Activated CD4-positive, alpha-beta T cell treated with anti-CD3 and anti-CD28 coated beads for 1 hour (primary cell): Measurements from ENCODE around the gene CAPN6.

Source experiments
- DNase-seq: peaks from one replicate; pipeline ENCODE4 v3.0.0-alpha.2; 2020

Gene CAPN6, protein sequence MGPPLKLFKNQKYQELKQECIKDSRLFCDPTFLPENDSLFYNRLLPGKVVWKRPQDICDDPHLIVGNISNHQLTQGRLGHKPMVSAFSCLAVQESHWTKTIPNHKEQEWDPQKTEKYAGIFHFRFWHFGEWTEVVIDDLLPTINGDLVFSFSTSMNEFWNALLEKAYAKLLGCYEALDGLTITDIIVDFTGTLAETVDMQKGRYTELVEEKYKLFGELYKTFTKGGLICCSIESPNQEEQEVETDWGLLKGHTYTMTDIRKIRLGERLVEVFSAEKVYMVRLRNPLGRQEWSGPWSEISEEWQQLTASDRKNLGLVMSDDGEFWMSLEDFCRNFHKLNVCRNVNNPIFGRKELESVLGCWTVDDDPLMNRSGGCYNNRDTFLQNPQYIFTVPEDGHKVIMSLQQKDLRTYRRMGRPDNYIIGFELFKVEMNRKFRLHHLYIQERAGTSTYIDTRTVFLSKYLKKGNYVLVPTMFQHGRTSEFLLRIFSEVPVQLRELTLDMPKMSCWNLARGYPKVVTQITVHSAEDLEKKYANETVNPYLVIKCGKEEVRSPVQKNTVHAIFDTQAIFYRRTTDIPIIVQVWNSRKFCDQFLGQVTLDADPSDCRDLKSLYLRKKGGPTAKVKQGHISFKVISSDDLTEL

DNA sequence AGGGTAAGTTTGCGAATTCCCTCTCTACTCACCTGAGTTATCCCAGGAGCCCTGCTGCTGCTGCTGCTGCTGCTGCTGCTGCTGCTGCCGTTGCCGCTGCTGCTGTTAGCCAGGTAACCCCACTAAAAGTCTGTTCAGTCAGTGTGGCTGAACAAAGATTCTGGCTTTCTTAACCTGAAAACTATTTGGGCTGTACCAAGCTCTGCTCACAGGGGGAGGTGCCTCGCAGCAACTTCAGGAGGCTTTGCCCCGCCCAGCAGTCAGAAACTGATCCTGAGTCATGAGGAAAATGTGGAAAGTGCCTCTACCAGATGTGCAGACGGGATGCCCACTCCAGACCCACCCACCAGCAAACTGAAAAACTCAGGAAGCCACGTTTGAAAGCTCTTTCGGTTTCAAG, at the start of gene CAPN6:
CAPN6 (minus strand) TSS at position 145 of the 400 bp plus-strand sequence. CDS start 6,547 bp downstream, outside the sequence.
- no peak for DNase-seq

DNA sequence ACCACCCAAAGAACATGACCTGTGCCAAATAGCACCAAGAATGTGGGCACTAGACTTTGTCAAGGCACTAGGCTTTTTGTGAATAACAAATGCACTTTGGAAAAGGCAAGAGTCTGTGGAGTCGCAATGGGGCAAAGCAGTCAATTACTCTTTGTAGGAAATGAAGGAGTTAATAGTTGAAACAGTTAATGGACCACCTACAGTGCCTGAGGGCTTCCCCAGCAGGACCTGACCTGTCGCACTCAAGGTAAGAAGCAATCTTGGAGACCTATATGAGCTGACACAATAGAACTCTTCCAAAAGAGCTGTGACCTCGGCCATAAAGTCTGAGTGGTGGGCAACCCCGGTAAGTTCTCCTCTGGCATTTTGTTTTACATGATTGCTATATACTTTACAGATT, 49.2 kb upstream of the CAPN6 start:
- no peak for DNase-seq

DNA sequence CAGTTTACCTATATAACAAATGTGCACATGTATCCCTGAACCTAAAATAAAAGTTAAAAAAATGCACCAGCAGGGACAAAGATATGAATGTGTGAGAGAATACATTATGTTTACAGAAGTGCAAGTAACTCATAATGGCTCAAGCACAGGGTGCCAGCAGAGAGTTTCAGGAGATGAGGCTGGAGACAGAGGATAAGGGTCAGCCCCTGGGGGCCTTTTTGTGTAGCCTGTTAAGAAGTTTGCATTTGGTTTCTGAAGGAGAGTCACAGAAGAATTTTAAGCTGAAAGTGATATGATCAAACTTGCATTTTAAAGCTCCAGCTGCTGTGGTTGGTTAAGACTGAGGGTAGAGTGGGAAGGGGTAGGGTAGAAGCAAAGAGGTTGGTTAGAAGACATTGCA, 48.6 kb upstream of the CAPN6 start:
- no peak for DNase-seq

DNA sequence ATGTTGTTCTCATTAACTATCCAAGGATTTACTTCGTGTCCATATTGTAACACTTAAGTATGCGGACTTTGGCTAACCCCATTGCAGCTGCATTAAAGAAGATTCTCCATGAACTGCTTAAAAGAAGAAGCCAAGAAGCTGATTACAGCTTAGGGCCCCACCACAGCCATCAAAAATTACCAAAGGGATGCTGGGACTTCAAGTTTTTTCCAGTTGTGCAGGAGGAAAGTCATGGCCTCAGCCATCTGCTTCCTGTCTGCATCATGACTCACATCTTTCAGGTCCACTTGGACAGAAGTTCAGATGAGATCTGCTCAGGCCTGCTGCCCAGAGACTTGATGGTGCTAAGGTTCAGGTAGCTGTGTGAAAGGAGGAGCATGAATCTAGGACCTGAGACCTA, 38.8 kb upstream of the CAPN6 start:
- no peak for DNase-seq

DNA sequence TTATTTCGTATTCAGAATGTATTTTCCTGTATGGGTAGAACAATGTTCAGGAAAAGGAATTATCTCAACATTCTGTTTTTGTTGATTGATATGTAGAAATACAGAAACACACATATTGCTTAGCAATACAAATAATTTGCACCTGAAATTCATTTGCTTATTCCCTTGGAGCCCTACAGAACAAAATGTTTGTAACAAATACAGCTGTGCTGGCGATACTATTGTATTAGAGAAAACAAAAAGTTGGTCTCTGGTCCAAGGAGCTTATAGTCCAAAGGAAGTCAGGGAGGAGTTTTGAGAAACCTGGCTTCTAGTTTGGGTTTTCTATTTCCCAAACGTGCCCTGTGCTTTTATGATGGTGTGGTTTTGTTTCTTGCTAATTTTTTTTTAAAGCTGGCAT, 37.8 kb upstream of the CAPN6 start:
- no peak for DNase-seq

DNA sequence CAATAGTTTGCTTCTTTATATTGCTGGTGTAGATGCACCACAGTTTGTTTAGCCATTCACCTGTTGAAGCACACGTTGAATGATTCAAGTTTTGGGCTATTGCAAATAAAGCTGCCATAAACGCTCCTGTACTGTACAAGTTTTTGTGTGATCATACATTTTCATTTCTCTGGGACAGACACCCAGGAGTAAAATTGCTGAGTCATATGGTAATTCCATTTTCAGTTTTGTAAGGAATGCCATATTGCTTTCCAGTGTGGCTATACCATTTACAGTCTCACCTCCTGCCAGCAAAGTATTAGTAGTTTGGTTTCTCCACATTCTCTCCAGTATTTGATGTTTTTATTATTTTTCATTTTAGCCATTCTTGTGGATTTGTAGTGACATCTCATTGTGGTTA, 32.0 kb upstream of the CAPN6 start:
- no peak for DNase-seq

DNA sequence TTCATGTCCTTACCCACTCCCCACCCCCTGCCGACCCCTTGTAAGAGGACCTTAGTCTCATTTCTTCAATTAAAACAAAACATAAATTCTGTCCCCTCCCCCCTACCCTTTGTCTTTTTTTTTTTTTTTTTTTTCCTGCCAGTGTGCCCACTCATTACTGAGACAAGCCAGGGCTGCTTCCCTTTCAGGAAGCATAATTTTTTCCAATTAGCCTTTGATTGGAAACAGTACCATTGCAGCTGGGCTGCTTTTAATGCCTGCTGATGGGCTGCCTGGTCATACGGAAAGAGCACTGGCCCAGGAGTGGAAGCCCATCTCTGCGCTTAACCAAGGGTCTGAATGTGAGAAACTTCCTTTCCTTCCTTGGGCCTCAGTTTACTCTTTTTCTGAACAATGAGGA, 18.6 kb upstream of the CAPN6 start:
- DNase-seq, result no peak

DNA sequence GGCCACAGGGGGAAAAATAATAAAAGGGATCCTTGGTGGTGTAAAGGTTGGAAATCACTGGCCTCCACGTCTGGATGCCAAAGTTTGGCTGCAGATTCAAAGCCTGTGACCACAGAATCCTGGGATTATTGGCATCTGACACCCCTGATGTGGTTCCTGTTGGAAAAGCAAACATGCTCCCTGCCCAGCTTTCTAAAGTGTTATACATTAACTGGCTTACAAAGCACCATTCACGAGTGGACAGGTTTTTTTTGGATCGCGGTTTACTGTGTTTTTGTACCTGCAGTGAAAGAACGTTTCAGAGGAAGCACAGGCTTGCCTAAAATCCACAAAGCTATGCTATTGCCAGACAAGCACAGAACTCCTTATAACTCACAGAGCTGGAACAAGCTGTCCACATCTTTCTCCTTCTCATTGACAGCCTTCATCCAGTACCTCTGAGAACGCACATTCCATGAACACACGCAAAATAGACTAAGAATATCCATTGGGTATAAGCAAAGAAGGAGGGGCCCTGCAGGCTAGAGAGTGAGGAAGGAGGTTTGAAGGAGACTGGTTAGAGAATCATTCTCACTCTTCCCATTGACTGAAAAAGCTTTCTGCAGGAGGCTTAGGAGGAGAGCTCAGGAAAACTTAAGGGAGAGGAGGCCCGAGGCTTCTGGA, 14.5 kb upstream of the CAPN6 start:
- no peak for DNase-seq

DNA sequence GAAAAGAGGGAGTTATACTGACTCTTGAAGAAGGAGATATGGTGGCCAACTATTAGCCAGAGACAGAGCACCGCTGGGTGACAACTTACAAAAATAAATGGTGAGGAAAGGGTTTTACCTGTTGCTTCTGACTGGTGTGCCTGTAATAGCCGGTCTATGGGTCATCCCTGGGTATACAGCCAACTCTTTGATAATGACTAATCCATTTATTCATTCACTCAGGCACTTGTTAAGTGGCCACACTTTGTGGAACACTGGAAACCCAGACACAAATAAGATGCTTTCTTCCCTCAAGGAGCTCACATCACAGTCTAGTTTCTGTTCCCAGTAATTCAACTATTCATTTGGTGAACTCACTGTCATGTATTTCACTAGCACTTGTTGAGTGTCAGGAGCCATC, 13.2 kb upstream of the CAPN6 start:
- DNase-seq, result no peak

DNA sequence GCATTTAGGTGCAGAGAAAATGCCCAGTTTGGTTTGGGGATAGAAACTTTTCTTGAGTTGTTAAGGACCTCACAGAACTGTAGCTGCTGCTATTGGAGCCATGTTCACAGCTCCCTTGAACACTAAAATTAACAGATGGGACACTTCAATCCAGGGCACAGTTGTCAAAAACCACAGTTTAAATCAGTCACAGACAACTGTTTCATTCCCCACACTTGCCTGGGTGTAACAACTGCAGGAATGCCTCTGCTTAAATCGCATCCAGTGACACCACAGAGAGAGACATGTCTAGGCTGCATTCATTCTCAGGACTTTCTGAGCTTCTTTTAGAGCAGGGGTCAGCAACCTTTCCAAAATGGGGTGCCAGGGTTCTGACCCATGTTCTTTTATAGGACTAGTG, 12.7 kb upstream of the CAPN6 start:
- DNase-seq, result no peak

DNA sequence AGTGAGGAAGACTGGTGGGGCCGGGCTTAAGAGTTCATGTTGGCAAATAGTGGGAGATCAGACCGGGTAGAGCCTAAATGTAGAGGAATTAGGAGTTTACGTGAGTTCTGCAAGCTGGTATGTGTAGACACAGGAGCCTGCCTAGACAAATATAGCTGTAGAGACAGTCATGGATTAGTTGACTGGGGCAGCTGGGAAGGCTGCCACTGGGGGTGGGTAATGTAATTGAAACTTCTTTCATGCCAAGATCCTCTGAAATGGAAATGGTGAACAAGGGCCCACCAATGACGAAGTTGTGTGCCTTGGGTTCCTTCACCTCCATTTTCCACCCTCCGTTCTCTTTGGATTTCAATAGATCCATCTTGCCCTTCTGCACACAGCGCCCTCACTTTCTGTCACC, 11.9 kb upstream of the CAPN6 start:
- no peak for DNase-seq

DNA sequence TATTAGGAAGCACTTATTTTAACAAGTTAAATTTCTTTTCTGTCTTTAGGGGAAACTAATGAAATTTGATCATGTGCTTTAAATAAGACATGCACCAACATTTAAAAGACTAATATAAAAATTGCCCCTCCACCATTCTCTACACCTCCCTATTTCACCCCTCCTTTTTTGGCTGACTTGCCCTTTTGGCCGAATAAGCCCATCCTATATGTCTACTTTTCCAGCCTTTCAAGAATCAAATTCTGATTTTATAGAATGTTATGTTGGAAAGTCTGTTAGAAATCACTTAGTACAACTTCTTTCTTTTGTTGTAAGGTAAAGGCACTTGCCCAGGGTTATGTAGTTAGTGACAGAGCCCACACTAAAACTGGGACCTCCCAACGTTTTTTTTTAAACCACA, 1.8 kb downstream of the CAPN6 start:
- DNase-seq, result no peak

DNA sequence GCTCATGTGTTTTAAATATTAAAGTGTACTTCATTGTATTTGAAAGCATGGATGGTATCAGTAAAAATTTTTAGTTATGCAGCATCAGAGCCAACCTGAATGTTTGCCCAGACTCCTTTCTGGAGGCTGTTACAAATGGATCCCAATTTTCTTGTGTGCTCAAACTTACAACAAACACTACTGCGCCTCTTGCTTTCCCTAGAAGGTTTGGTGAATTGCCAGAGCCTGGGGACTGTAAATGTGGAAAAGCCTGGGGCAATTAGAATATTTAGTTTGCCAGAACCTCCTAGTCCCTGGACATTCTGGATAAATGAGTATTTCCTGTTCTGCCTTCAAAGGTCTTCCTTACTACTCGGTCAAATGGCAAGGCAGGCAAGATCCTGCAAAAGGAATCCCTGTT, 4.8 kb downstream of the CAPN6 start:
- DNase-seq, result no peak

DNA sequence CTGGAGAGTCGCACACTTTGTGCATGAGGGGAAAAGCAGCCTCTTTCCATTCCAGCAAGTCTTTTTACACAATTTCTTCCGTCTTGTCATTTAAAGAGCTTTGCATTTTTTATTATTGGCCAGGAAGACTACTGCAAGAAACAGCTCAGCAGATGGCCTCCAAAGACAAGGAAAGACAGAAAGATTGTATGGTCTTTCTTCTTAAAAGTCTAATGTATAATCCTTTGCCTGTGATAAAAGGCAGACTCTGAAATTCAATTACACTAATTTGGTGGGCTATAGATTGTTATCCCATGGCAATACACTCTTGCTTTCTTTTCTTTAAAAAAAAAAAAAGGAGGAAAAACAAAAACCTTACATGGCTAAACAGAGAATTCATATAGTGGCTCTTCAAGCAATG, 5.9 kb downstream of the CAPN6 start:
- no peak for DNase-seq

DNA sequence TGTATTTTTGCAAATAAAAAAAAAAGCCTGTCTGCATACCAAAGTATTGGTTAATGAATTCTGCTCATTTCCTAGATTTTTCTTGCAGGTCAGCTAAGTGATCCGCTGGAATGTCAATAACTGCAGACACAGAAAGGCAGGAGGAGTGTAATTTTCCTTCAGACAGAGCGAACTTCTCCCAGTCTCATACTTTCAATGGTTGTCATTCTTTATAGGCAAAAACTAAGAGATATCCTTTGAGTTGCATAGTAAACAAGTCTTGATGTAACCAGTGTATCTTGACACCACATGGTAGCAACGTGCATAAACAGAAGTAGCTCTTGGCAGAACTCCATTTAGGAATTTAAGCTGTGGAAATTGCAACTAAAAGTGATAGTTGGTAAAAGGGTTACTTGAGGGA, 8.2 kb downstream of the CAPN6 start:
- DNase-seq, result no peak

DNA sequence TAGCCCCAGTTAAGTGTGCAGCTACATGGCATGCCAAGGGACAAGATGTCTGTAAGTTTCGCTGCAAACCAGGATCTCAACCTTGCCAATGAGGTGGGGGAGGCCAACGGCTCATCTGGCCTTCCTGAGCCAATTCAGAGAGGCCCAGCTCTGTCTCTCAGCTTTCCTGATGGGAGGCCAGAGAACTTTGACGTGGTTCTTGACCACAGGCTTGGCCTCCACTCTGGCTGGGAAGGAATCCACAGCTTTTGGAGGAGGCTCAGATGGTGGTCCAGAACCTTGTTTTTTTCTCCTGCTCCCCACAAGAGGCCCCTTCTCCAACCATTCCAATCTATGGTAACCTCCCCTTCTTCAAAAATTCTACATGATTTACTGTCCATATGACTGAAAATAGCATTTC, 9.8 kb downstream of the CAPN6 start:
- DNase-seq, result no peak

DNA sequence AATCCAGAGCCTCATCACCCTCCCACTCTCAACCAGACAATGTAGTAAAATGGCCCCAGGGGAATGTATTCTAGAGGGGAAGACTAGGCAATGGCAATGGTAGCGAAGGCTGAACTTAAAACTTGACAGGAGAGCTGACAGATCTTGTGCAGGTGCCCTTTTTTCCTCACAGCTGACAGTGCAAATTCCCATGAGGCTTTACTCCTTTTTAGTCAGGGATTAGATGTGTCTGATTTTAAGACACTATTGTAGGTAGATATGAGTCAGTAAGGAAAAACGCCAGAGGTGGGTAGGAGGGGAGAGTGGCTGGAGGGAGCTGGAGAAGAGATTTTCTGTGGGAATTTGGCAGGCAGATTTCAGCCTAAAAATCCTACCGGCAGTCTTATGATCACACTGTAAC, 10.7 kb downstream of the CAPN6 start:
- DNase-seq, result no peak

DNA sequence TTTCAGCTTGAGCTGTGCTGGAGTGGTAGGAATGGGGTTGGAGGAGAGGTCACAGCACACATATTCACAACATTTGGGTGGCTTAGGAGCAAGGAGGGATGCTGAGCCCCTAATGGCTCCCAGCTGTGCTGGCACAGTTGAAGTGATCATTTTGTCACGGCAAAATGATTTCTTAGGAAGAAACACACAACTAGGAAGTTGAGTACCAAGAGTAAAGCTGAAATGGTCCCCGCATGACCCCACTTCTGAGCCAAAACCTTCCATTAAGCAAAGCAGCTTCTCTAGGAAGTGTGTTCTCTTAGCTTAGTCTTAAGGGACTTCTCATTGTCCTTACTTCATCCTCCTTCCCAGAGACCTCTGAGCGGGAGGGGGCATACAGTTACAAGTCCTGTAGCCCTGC, 12.6 kb downstream of the CAPN6 start:
- no peak for DNase-seq

DNA sequence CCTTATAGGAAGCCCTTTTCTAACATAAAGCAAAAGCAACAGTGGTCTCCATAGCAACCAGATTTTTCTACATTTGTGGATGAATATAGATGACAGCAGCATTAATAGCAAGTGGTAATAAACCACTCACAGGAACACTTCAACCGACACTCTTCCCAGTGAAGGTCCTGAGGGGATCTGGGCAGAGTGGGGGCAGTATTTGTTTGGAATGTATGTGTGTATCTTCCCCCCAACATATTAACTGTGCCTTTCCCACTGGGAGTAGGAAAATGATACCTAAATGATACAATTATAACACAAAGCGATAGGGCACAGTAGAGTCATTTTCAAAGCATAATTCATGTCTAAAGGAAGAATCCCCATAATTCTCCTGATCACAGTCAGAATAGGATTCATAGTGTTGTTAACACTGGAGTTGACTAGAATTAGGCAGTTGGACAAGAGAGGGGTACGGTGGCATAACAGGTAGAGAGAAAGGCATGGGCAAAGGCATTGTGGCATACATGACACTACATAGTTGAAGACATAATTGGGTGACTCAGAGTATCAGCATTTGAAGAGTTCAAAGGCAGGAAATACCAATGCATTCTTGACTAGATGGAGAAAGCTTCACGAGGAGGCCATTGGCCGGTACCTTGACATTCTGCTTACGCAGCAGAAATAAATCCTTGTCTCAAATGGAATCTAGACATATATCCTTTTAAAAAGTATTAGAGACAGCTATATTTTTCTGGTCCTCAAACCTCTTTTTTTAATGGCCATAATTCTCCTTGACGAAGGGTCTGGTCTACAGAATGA, 15.2 kb downstream of the CAPN6 start:
- DNase-seq, result no peak

DNA sequence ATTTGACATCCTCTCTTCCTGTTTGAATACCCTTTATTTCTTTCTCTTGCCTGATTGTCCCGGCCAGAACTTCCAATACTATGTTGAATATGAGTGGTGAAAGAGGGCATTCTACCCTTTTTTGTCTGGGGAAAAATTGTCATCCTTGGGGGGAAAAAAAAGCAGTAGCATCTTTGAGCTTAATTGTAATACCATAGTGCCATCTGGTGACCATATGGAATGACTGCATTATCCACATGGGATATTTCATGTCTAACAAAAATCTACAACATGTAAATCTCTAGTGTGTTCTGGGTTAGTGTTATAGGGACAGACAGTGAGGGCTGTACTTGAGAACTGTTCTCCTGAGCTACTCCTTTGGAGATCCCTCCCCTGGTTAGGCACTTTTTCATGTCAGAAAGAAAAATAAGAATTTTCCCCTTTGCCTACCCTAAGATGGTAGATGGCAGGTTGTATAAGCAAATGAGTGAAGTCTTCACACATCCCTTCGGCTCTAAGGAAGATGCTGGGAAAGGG, 26.0 kb downstream of the CAPN6 start:
- DNase-seq, result no peak

DNA sequence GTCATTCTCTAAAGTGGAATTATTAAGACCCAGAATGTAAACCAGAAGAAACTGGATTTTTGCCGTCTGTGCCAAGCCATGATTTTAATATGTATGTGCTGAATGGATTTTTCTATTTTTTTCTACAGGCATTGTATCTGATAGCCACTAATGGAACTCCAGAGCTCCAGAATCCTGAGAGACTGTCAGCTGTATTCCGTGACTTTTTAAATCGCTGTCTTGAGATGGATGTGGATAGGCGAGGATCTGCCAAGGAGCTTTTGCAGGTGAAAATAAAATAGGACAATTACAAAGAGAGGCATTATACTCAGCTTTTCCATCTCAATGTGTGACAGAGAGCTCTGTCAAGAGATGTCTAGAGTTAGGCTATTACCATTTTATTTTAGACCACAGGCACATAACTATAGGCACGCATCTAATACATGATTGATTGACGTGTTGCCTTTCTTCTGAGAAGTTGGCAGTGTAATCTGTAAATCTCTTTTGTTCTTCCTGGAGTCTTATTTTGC, 53.9 kb downstream of the CAPN6 start:
- DNase-seq, result no peak

DNA sequence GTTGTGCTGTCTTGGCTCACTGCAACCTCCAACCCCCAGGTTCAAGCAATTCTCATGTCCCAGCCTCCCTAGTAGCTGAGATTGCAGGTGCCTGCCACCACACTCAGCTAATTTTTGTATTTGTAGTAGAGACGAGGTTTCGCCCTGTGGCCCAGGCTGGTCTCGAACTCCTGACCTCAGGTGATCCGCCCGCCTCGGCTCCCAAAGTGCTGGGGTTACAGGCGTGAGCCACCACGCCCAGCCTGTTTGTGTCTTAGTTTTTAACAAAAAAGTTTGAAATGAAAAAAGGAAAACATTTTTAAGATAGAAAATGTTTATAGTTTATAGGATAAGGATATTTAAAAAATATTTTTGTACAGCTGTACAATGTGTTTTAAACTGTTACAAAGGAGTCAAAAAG, 62.4 kb downstream of the CAPN6 start:
- DNase-seq, result no peak

DNA sequence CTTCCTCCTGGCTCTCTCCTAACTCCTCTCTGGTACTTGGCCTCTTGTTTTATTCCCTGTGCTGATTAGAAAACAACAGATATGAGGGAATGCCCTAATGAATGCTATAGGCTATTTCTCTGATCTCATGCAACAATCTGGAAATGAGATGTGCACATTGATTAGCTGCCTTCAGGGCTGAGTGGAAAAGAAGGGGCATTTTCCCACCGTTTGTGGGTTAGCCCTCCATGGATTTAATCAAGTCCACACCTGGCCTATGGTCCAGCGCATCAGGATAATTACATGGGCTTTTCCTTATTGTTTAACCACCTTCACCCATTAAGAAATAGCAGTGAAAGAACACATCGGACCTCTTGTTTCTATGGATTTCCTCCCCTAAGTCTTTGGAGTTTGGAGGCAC, 70.0 kb downstream of the CAPN6 start:
- DNase-seq, result no peak
